Colonic mucosa (tissue), 4 donors: Measurements from ENCODE around the gene ZNF599. TPM values are rescaled to one million over a fixed set of nuclear protein-coding genes. Genes with fewer than 3 reads are reported as not detected.
"Not testable (repeated sequence)": the region's sequence is repeated elsewhere in the genome, so short reads cannot be mapped to it uniquely, and the experiment has no call there.

Experiments
- DNase-seq: peaks from one replicate; pipeline ENCODE4 v3.0.0-alpha.2; 2020
- H3K27ac ChIP-seq: fragments of 200-600 bp; one replicate; pipeline ENCODE4 v1.8.0; 2021
- H3K27me3 ChIP-seq: fragments of 200-600 bp; one replicate; pipeline ENCODE4 v1.8.0; 2021
- H3K36me3 ChIP-seq: fragments of 200-600 bp; one replicate; pipeline ENCODE4 v1.8.0; 2021
- H3K4me1 ChIP-seq: fragments of 200-600 bp; one replicate; pipeline ENCODE4 v1.8.0; 2021; ENCODE audit warnings: mild to moderate bottlenecking
- H3K4me3 ChIP-seq: fragments of 200-600 bp; one replicate; pipeline ENCODE4 v1.8.0; 2021
- H3K9ac ChIP-seq, 2 donors: one replicate each; pipeline ENCODE4 v1.7.0; 2013; ENCODE audit warnings: control low read depth in 2 of 2, low read depth in 2 of 2, low read length in 2 of 2
- H3K9me3 ChIP-seq: fragments of 200-600 bp; one replicate; pipeline ENCODE4 v1.8.0; 2021
- CTCF ChIP-seq: fragments of 200-600 bp; IDR thresholded peaks from one replicate; pipeline ENCODE4 v1.8.0; 2022; ENCODE audit warnings: antibody characterized with exemption, mild to moderate bottlenecking
- intact Hi-C: fragments of 100-400 bp; cut with DNase I; formaldehyde crosslinking; loops from one replicate; pipeline ENCODE4 v1.14.1; 2022
- total RNA-seq, 2 donors: library from RNA; stranded (reverse); fragmentation: NEBNext Ultra II Directional in 1 of 2; extraction: Animal tissue kit (Norgen Biotek cat#: 25700) in 1 of 2; gene quantifications; one replicate each; pipeline ENCODE4 v1.2.1, GENCODE V29; 2021
- donor health status: healthy.
- donor health status: DM: no; HTN: no; CAD: no.
- donor health status: DM: no; HTN: no; CAD: no.

ZNF599 gene
- total RNA-seq, 2 donors from 2014 or later, result 3.0 to 3.5 TPM

DNA sequence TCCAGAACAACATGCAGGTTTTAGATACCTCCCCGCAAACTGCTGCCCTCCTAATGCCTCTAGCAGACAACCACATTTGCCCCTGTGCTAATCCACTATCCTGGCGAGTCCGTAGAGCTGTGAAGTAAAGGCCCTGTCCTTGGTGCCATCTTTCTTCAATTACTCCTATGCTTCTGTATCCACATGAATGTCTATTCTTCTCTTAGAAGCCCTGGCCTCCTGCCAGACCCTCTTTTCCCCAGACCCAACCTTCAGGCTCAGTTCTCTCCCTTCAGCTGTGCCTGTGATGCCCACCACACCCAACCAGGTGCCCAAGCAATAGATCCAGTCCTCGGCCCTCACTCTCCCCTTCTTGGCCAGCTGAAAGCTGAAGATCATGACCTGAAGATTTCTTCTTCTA lies 31.1 kb upstream of the ZNF599 start:
- no peak for TF ChIP-seq CTCF
- Histone ChIP-seq H3K36me3 (no peaks in the 10 kb centered on the region), H3K9ac (no peak overlapping the region), H3K9me3 (no peaks in the 10 kb centered on the region), H3K4me3 (no peak overlapping the region), H3K27me3 (no peaks in the 10 kb centered on the region), H3K27ac (no peak overlapping the region), H3K4me1 (no peaks in the 10 kb centered on the region)
- no peak for DNase-seq
- intact Hi-C loops, result no loop called here

GRCh38 chr19:34796953-34797352 lies 23.9 kb upstream of the ZNF599 start:
- H3K4me3 ChIP-seq, H3K27ac ChIP-seq, DNase-seq, intact Hi-C loops, H3K27me3 ChIP-seq, H3K9ac ChIP-seq, H3K36me3 ChIP-seq, H3K4me1 ChIP-seq, H3K9me3 ChIP-seq: not testable (repeated sequence)

- TF ChIP-seq CTCF, result no peak
These were observed 21.3 kb upstream of the ZNF599 start for GRCh38 chr19:34794066-34794960.

DNA sequence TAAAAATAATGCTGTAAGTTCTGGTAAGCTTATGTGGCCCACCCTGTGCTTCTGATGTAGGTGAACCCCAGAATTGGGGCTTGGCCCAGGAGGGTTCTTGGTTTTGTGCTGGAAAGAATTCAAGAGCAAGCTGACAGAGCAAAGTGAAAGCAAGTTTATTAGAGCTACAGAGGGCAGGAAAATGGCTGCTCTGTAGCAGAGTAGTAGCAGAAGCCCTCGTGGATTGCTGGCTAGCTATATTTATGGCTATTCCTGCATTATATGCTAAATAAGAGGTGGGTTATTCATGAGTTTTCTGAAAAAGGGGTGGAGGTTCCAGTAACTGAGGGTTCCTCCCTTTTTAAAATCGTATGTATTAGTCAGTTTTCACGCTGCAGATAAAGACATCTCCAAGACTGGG lies 20.6 kb upstream of the ZNF599 start:
- TF ChIP-seq CTCF, result no peak
- no peak for DNase-seq
- no peak overlapping the region for H3K9ac ChIP-seq
- H3K27ac ChIP-seq, result no peak overlapping the region
- H3K4me1 ChIP-seq, result no peaks in the 10 kb centered on the region
- H3K27me3 ChIP-seq, result no peaks in the 10 kb centered on the region
- no peaks in the 10 kb centered on the region for H3K36me3 ChIP-seq
- intact Hi-C loops, result no loop called here
- no peak overlapping the region for H3K4me3 ChIP-seq
- no peaks in the 10 kb centered on the region for H3K9me3 ChIP-seq

More at GRCh38 chr19:34794066-34794960, 21.3 kb upstream of the ZNF599 start:
- Histone ChIP-seq H3K27me3 (no peaks in the 10 kb centered on the region), H3K9ac (no peak overlapping the region), H3K4me3 (no peak overlapping the region), H3K36me3 (no peaks in the 10 kb centered on the region), H3K4me1 (no peaks in the 10 kb centered on the region), H3K27ac (no peak overlapping the region), H3K9me3 (no peaks in the 10 kb centered on the region)
- intact Hi-C loops, result no loop called here
- no peak for DNase-seq

- Histone ChIP-seq H3K27ac (no peak overlapping the region), H3K9me3 (no peaks in the 10 kb centered on the region), H3K4me1 (no peaks in the 10 kb centered on the region), H3K36me3 (no peaks in the 10 kb centered on the region), H3K9ac (no peak overlapping the region), H3K4me3 (no peak overlapping the region), H3K27me3 (no peaks in the 10 kb centered on the region)
- no peak for TF ChIP-seq CTCF
- intact Hi-C loops, result no loop called here
- no peak for DNase-seq
These were observed 15.1 kb upstream of the ZNF599 start for GRCh38 chr19:34788074-34788473.
